Mammary epithelial cell (primary cell): ENCODE measurements around the gene GNAZ.

Source experiments
- CTCF ChIP-seq, 2 donors: IDR thresholded peaks in 1 of 2; conservative IDR thresholded peaks in 1 of 2; 2 replicates each; pipeline ENCODE4 v1.5.1; 2011 to 2012; ENCODE audit warnings: inconsistent platforms in 2 of 2, low read length in 2 of 2, mild to moderate bottlenecking in 2 of 2, control low read depth in 1 of 2, low read depth in 1 of 2; ENCODE audit not compliant: insufficient read depth in 1 of 2; ENCODE audit errors: extremely low read depth in 1 of 2
- EZH2 ChIP-seq: IDR thresholded peaks from 2 replicates; pipeline ENCODE4 v1.6.1; 2012; ENCODE audit warnings: low read length, inconsistent platforms, borderline replicate concordance

- TF ChIP-seq CTCF (conservative IDR thresholded peaks at IDR 0.05 in 1 of 2, IDR thresholded peaks at IDR 0.05 in 1 of 2; ENCODE audit: extremely low read depth in 1 of 2, insufficient read depth in 1 of 2, low read depth in 1 of 2, low read length in 2 of 2) (no peak), EZH2 (no peak)
Measured at GRCh38 chr22:23156286-23156685, 86.0 kb downstream of the GNAZ start.
